ENCODE results near the gene STRAP. TPM values are rescaled to one million over a fixed set of nuclear protein-coding genes. Genes with fewer than 3 reads are reported as not detected.
"Not testable (repeated sequence)": the region's sequence is repeated elsewhere in the genome, so short reads cannot be mapped to it uniquely, and the experiment has no call there.

STRAP gene
- total RNA-seq, 4 donors from 2014 or later: 84.9 to 100 (median 93.3) TPM

- TF ChIP-seq POLR2A (IDR thresholded peaks at IDR 0.05) (no peak), CTCF (IDR thresholded peaks at IDR 0.05) (no peak)
- 89 to 96% methylated on average over 3 of the region's 3 CpGs for WGBS, 2 donors
- intact Hi-C loops (cut with DNase I): no loop called here
- Histone ChIP-seq H3K27me3 (no peaks in the 10 kb centered on the region), H3K4me3 (replicated peaks in 1 of 3) (no peak overlapping the region), H3K4me1 (no peaks in the 10 kb centered on the region), H3K9me3 (no peaks in the 10 kb centered on the region), H3K27ac (no peak overlapping the region), H3K36me3 (no peaks in the 10 kb centered on the region)
- no peak for DNase-seq
Measured at GRCh38 chr12:15936751-15937150, 54.6 kb downstream of the STRAP start.

GRCh38 chr12:15937902-15938301 is 55.7 kb downstream of the STRAP start:
- H3K9me3 ChIP-seq: no peaks in the 10 kb centered on the region
- TF ChIP-seq CTCF (IDR thresholded peaks at IDR 0.05): no peak
- no peak for TF ChIP-seq POLR2A (IDR thresholded peaks at IDR 0.05)
- H3K27me3 ChIP-seq: no peaks in the 10 kb centered on the region
- H3K36me3 ChIP-seq: no peaks in the 10 kb centered on the region
- H3K4me1 ChIP-seq: peaks cover 2 to 7% of the 10 kb centered on the region in 2 donors
- intact Hi-C loops (cut with DNase I): no loop called here
- H3K27ac ChIP-seq: no peak overlapping the region
- no peak overlapping the region for H3K4me3 ChIP-seq (replicated peaks in 1 of 3)
- DNase-seq: no peak

- Histone ChIP-seq H3K27ac (no peak overlapping the region), H3K27me3 (no peaks in the 10 kb centered on the region), H3K9me3 (no peaks in the 10 kb centered on the region), H3K36me3 (no peaks in the 10 kb centered on the region), H3K4me1 (peaks cover 4 to 9% of the 10 kb centered on the region in 2 donors), H3K4me3 (replicated peaks in 1 of 3) (no peak overlapping the region)
- 83 to 96% methylated on average over 1 of the region's 1 CpG for WGBS, 2 donors
- no peak for DNase-seq
- TF ChIP-seq CTCF (IDR thresholded peaks at IDR 0.05): no peak
- no peak for TF ChIP-seq POLR2A (IDR thresholded peaks at IDR 0.05)
- intact Hi-C loops (cut with DNase I): no loop called here
Measured at GRCh38 chr12:15939111-15939510, 56.9 kb downstream of the STRAP start.

GRCh38 chr12:15942475-15942874 is 60.3 kb downstream of the STRAP start:
- Histone ChIP-seq H3K27me3 (no peaks in the 10 kb centered on the region), H3K9me3 (no peaks in the 10 kb centered on the region), H3K4me1 (peaks cover 4 to 9% of the 10 kb centered on the region in 2 donors), H3K36me3 (no peaks in the 10 kb centered on the region), H3K27ac (no peak overlapping the region), H3K4me3 (replicated peaks in 1 of 3) (no peak overlapping the region)
- TF ChIP-seq POLR2A (IDR thresholded peaks at IDR 0.05) (no peak), CTCF (IDR thresholded peaks at IDR 0.05) (peak in 1 of 6 experiments; percentile 14)
- intact Hi-C loops (cut with DNase I): no loop called here
- DNase-seq: peak; percentile 20 to 47
- 51 to 54% methylated on average over 5 of the region's 5 CpGs for WGBS, 2 donors

- 98% methylated on average over 5 of the region's 5 CpGs for WGBS, 2 donors
- H3K9me3 ChIP-seq; intact Hi-C loops (cut with DNase I); H3K27me3 ChIP-seq; H3K36me3 ChIP-seq; DNase-seq; H3K4me3 ChIP-seq (replicated peaks in 1 of 3); H3K4me1 ChIP-seq; H3K27ac ChIP-seq: not testable (repeated sequence)
Measured at GRCh38 chr12:15943519-15943918, 61.3 kb downstream of the STRAP start.

- H3K9me3 ChIP-seq; H3K4me3 ChIP-seq (replicated peaks in 1 of 3); DNase-seq; intact Hi-C loops (cut with DNase I); H3K27ac ChIP-seq; H3K36me3 ChIP-seq; H3K27me3 ChIP-seq; H3K4me1 ChIP-seq: not testable (repeated sequence)
- WGBS, 2 donors: 96 to 98% methylated on average over 10 of the region's 10 CpGs
Measured at GRCh38 chr12:15948461-15948860, 66.3 kb downstream of the STRAP start.

Other genes with a start within 250 kb of the STRAP start
- 100 to 1,000 TPM in 3 of 4 donors, 10 to 100 TPM in 1; 78.0 to 127 (median 110) TPM for gene EPS8, start 93.0 kb upstream of the STRAP start, total RNA-seq
- gene DERA, start 28.9 kb downstream of the STRAP start, total RNA-seq: 10 to 100 TPM; 54.1 to 74.3 (median 69.5) TPM